ENCODE measurements around the gene KIDINS220. TPM values are rescaled to one million over a fixed set of nuclear protein-coding genes. Genes with fewer than 3 reads are reported as not detected.

Gene KIDINS220
- total and polyA plus RNA-seq, 2 of the 13 experiments (the other 11 are each of a cell fraction or from before 2014, with no cell fraction given), result 25.2 to 32.3 TPM

DNA sequence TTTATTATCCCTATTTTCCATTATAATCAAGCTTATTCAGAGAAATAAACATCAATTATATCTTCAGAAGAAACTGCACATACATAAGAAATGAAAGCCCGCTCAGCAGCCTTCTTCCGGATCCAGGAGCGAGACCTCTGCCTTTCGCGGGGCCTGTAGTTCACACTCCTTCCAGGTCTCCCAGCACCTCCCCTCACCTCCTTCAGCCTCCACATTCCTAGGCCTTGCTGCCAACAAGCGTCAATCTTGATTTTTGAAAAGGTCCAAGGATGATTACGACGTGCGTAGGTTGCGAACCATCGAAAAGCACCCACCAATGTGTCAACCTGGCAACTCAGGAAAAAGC is 355 bp upstream of the KIDINS220 start (continued):
- TF ChIP-seq REL (CRISPR knock-in tag; conservative IDR thresholded peaks at IDR 0.05) (0 out of 2 replicates have a peak, but pooled peaks have one; percentile 4), TARDBP (CRISPR knock-in tag; IDR thresholded peaks at IDR 0.05) (0 out of 2 replicates have a peak, but pooled peaks have one; percentile 5), ZBTB38 (CRISPR knock-in tag; IDR thresholded peaks at IDR 0.05) (peak; percentile 84), STAG1 (CRISPR knock-in tag; IDR thresholded peaks at IDR 0.05) (no peak), IKZF4 (CRISPR knock-in tag; IDR thresholded peaks at IDR 0.05; ENCODE audit: borderline replicate concordance, low read depth, not compliant biosample characterization) (peak; percentile 3), ZNF337 (CRISPR knock-in tag; IDR thresholded peaks at IDR 0.05; ENCODE audit: borderline replicate concordance, low read depth) (0 out of 2 replicates have a peak, but pooled peaks have one; percentile 8)

- no TSS peak for BruUV-seq (replicated peaks)
- POLR2A ChIA-PET, result no interaction called here
- FAIRE-seq (no peak), DNase-seq (ENCODE audit: low spot score) (no peak), ATAC-seq (no peak)
- intact Hi-C loops (cut with micrococcal nuclease; ENCODE audit: unreplicated experiment), result no loop called here
- 0 out of 2 replicates have a peak, but pooled peaks have one; percentile 31 for TF ChIP-seq ZNF121 (CRISPR knock-in tag; IDR thresholded peaks at IDR 0.05)
- TF ChIP-seq, protein P1, sequence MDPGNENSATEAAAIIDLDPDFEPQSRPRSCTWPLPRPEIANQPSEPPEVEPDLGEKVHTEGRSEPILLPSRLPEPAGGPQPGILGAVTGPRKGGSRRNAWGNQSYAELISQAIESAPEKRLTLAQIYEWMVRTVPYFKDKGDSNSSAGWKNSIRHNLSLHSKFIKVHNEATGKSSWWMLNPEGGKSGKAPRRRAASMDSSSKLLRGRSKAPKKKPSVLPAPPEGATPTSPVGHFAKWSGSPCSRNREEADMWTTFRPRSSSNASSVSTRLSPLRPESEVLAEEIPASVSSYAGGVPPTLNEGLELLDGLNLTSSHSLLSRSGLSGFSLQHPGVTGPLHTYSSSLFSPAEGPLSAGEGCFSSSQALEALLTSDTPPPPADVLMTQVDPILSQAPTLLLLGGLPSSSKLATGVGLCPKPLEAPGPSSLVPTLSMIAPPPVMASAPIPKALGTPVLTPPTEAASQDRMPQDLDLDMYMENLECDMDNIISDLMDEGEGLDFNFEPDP (CRISPR knock-in tag; conservative IDR thresholded peaks at IDR 0.05), result no peak
- no peak overlapping the region for H3K9ac ChIP-seq (ENCODE audit: insufficient read depth, low read depth, low read length)
- H3K4me2 ChIP-seq (ENCODE audit: low read depth, low read length), result 0 out of 2 replicates have a peak overlapping the region, but pooled peaks have one; percentile 93
- no peaks in the 10 kb centered on the region; a peak in 1 of 5 replicates for H3K27me3 ChIP-seq (ENCODE audit: control insufficient read depth in 1 of 2, insufficient read depth in 2 of 2, low read length in 2 of 2)
- H3K79me2 ChIP-seq (ENCODE audit: insufficient read depth, low read length), result peaks cover 54% of the 10 kb centered on the region
- no peaks in the 10 kb centered on the region for H3K9me3 ChIP-seq (ENCODE audit: low read length)
- H3K4me3 ChIP-seq (replicated peaks in 1 of 3; ENCODE audit: insufficient read depth in 1 of 3, low read depth in 2 of 3, low read length in 3 of 3), result no peak overlapping the region
- H4K20me1 ChIP-seq (ENCODE audit: insufficient read depth, low read length), result no peaks in the 10 kb centered on the region; the same call in 1 of the 2 replicates
- peaks cover 59% of the 10 kb centered on the region for H3K4me1 ChIP-seq (ENCODE audit: insufficient read depth, low read length)
- no peaks in the 10 kb centered on the region for H3K36me3 ChIP-seq (replicated peaks in 1 of 2; ENCODE audit: control insufficient read depth in 1 of 2, insufficient read depth in 2 of 2, low read length in 2 of 2)
- H3K27ac ChIP-seq (ENCODE audit: extremely low read length, insufficient read depth, low read length), result no peak overlapping the region
- H2AFZ ChIP-seq (ENCODE audit: low read length), result no peak overlapping the region
- CTCF ChIA-PET (ENCODE audit: low intra/inter-chr PET ratio, low total read pairs), result no interaction called here
- in situ Hi-C loops (cut with HindIII; ENCODE audit: extremely low pct_ligation_motif_present, low pct_unique_long_range_greater_than_20kb), result no loop called here
These were observed 2.1 kb downstream of the KIDINS220 start for GRCh38 chr2:8835279-8835678.

Data from HepG2 (cell line).